DMS153 treated with DMSO at 0.1 percent for 48 hours (cell line): ENCODE measurements around the gene FBF1.
"Not testable (repeated sequence)": the region's sequence is repeated elsewhere in the genome, so short reads cannot be mapped to it uniquely, and the experiment has no call there.

Source experiments
- DNase-seq: peaks from one replicate; lab custom pipeline; 2025; ENCODE audit not compliant: unreplicated experiment; lab: John Stamatoyannopoulos, UW

The FBF1 gene

DNA sequence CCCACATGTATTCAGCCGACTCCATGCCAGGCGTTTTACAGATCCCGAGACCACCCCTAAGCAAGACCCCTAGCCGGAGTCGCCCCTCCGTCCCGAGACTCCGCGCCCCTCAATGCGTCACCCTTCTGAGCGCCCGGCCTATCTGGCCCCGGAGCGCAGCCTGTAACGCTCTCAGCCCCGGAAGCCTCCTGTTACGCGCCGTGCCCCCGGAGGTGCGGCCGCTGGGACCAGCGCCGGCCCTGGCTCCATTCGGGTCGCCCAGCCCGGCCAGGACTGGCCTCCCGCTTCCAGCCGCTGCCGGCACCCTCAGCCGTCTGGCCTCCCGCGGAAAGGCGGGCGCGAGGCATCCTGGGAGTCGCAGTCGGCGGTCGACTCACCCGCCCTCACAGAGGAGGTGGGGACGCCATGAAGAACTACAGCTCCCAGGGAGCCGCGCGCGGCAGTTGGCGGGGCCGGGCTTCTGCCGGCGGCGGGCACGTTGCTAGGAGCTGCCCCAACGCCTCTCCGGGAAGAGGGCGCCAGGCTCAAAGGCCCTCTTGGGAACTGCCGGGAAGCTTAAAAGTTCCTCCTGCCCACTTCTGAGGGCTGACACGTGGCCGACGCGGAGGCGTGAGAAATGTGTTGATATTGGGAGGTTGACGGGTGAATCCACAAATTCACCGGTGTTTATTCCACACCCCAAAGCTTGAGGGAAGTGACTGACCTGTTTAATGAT is at the start of gene FBF1:
Gene FBF1, minus strand, starts transcription at position 316 of the 715 bp plus-strand sequence. CDS start 2,893 bp downstream, outside the sequence.
- peak; percentile 96 for DNase-seq

- no peak for DNase-seq
Observed at GRCh38 chr17:75987041-75987440, 46.2 kb upstream of the FBF1 start.

DNA sequence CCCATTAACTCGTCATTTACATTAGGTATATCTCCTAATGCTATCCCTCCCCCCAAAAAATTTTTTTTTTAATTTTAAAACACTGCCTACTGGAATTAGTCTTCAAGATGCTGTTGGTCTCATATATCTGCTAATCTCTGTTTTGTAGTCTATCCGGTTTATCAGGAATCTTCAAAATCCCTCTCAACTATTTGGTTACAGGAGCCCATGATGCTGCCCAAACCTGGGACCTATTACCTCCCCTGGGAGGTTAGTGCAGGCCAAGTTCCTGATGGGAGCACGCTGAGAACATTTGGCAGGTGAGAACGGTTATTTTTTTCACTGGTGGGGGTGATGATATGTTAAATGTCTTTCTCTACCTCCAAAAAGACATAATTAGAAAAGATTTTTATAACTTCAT is 45.1 kb upstream of the FBF1 start:
- DNase-seq, result no peak

DNA sequence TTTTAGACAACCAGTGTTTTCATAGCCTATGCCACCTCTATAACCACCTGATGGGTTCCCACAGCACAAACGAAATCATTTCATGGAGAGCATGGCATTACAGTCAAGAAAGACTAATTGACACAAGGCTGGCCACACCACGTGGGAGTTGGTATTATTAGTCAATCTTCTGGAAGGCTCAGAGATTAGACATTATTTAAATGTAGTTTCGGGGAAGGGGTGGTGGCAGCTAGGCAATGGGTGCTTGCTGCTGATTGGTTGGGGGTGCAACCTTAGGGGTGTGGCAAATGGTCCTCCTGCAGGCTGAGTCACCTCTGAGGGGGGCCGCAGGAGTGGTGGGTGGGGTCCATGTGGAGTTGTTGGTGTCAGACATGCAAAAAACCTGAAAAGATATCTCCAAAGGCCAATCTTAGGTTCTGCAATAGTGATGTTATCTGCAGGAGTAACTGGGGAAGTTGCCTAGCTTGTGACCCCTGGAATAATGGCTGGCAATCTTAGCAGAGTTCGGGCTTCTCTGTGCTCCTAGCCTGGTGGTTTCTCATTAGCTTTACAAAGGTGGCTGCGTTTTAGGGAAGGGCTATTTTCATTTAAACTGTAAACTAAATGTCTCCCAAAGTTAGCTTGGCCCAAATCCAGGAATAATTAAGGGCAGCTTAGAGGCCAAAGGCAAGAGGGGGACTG is 42.8 kb upstream of the FBF1 start:
- no peak for DNase-seq

GRCh38 chr17:75981019-75981615 is 40.3 kb upstream of the FBF1 start:
- DNase-seq, result no peak

DNA sequence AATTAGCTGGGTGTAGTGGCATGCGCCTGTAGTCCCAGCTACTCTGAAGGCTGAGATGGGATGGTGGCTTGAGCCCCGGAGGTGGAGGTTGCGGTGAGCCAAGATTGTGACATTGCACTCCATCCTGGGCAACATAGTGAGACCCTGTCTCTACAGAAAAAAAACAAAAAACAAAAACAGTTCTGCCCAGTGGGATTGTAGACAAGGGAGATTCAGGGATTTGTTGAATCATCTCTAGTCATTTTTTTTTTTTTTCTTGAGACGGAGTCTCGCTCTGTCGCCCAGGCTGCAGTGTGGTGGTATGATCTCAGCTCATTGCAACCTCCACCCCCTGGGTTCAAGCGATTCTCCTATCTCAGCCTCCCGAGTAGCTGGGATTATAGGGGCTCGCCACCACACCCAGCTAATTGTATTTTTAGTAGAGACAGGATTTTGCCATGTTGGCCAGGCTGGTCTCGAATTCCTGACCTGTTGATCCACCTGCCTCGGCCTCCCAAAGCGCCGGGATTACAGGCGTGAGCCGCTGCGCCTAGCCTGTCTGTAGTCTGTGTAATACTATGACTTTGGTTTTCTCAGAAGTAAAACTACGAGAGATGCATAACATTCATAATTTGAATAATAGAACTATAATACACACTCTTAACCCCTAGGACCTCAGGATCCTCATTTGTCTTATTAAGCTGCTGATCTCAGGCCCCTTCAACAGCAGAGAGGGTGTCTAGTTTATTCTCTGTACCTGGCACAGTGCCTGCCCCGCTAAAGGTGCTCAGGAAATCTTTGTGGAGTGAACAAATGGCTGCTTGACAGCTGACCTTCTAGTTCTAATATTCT is 39.6 kb upstream of the FBF1 start:
- no peak for DNase-seq

- DNase-seq, result no peak
Observed at GRCh38 chr17:75979705-75980187, 38.9 kb upstream of the FBF1 start.

DNA sequence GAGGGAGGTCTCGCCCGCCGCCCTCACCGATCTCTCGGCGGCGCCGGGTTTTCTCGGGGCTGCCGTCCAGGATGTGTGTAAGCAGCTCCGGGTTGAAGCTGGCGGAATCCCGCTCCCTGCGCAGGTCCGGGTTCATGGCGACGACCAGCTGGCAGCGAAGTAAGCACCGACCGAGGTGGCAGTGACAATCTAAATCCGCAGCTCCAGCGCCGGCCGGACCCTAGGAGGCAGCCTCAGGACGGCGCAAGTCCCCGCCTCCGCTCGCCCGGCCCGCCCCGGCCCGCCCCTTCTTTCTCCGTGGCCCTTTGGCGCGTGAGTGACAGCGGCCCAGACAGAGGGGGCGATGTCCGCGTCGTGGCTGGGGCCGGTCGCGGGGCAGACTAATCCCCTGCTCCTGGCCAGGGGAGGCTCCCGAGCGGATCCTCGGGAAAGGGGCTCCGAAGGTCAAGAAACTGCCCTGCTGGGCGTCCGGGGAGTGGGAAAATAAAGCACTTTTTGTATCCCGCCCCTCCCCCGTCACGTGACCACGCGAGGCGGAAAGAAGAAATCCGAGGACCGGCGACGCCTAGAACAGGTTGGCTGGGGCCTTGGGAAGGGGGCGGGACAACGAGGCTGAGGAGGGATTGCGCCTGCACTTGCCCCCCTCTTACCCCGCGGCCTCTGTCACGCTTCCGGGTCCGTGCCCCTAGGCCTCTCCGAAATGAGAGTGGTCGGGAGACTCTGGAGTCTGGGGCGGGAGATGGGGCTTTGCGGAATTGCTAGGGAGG is 38.3 kb upstream of the FBF1 start, which contains the start of the genes ACOX1 and TEN1:
Gene ACOX1, minus strand, starts transcription at position 229 of the 767 bp plus-strand sequence. Its CDS starts 93 bp downstream, at position 136.
Gene TEN1, plus strand, starts transcription at position 303 of the 767 bp plus-strand sequence. CDS start 6,953 bp downstream, outside the sequence.
- DNase-seq, result peak; percentile 95

GRCh38 chr17:75976175-75976848 is 35.5 kb upstream of the FBF1 start:
- no peak for DNase-seq

DNA sequence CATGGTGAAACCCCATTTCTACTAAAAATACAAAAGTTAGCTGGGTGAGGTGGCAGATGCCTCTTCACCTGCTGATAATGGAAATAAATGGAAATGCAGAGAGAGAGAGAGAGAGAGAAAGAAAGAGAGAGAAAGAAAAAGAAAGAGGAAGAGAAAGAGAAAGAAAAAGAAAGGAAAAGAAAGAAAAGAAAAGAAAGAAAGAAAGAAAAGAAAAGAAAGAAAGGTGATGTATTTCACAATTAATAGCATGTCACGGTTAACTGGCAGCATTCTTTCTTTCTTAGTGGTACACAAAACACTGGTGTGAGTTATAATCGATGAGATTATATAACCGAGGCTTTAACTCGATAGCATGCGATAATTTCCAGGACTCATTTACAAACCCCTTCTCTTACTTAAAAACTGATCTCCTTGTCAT is 34.9 kb upstream of the FBF1 start:
- no peak for DNase-seq

DNA sequence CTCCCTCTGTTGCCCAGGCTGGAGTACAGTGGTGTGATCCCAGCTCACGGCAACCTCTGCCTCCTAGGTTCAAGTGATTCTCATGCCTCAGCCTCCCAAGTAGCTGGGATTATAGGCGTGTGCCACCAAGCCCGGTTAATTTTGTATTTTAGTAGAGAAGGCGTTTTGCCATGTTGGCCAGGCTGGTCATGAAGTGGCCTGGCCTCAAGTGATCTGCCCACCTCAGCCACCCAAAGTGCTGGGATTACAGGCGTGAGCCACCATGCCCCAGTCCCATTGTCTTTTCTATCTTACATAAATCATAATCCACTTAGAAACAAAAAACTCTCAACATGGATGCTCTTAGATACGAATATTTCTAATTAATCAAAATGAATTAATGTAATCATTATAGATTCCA is 34.3 kb upstream of the FBF1 start:
- DNase-seq, result not testable (repeated sequence)

DNA sequence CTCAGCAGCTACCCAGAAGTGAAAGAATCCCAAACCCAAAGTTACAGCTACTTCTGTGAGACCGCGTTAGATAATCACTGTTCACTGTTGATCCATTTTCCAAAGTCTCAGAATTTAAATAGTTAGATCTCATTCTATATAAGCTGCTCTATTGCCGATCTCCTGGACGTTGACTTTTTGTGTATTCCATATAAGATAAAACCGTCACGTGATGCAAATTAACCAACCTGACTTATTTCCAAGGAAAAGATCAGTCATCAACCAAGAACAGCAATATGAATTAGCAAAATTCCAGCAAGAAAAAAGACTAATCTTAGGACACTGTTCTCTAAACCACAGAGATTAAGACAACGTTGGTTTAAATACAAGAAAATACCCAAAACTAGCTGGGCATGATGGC is 29.8 kb upstream of the FBF1 start:
- DNase-seq, result no peak

- no peak for DNase-seq
Observed at GRCh38 chr17:75970011-75970523, 29.2 kb upstream of the FBF1 start.

- DNase-seq, result not testable (repeated sequence)
Observed at GRCh38 chr17:75969044-75969443, 28.2 kb upstream of the FBF1 start.

DNA sequence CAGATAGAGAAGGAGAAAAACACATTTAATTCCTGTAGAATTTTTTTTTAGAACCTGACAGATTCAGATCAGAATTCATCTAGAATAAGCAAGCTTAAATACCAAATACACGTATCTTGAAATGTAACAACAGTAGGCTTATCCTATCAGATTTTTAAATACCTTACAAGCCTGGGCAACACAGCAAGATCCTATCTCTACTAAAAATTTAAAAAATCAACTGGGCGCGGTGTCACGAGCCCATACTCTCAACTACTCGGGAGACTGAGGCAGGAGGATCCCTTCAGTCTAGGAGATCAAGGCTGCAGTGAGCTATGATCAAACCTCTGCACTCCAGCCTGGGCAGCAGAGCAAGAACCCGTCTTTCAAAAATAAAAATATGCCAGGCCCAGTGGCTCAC is 24.6 kb upstream of the FBF1 start:
- DNase-seq, result no peak

- no peak for DNase-seq
Observed at GRCh38 chr17:75959839-75960511, 19.1 kb upstream of the FBF1 start.

DNA sequence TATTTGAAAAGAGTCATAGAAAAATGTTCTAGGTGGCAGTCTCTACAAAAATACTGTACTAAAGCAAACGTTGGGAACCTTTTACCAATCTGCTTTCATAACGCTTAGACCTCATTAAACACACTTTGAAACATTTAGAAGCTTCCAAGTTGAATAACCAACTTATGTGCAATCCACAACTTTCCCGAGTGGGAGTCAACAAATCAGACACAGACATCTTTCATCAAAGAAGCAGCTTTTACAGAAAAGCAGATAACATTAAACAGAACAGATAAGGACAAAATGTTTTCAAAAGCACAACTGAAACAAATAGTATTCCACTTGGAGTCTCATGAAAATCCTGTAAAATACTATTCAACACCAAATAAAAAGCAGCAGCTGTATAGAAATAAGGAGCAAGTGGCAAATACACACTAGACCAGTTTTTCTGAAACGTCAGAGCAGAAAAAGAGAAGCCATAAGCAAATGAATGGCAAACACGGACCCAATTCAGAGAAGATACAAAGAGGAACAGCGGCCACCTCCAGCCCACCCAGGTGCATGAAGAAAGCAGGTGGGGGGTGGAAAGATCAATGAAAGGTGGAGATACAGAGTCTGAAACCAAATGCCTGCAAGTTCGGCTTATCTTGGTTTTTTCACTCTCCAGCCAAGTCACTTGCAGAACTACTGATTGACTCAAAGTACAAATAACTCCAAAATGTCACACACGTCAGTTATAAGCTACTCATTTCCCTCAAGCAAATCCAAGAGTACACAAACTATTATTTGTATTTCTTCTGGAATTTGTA is 18.4 kb upstream of the FBF1 start:
- no peak for DNase-seq
